Epithelial cell of proximal tubule (primary cell): ENCODE measurements around the gene FADS3. TPM values are rescaled to one million over a fixed set of nuclear protein-coding genes. Genes with fewer than 3 reads are reported as not detected.

Source experiments
- DNase-seq: peaks from one replicate; pipeline ENCODE4 v3.0.0-alpha.2; 2011; ENCODE audit warnings: low read depth
- H3K4me3 ChIP-seq: 2 replicates; pipeline ENCODE4 v1.5.1; 2011; ENCODE audit warnings: low read depth, mild to moderate bottlenecking, low read length
- total RNA-seq: library from RNA; depleted of rRNA; stranded (reverse); fragments of >200 nt; gene quantifications from 2 replicates; pipeline ENCODE4 v1.2.3, GENCODE V29; 2015
- TF ChIP-seq, protein P1 (sequence below): conservative IDR thresholded peaks from 2 replicates; pipeline ENCODE4 v1.5.1; 2012; ENCODE audit warnings: low read depth, mild to moderate bottlenecking, low read length

Gene FADS3
- total RNA-seq, 1 donor from 2014 or later: 48.0 TPM

DNA sequence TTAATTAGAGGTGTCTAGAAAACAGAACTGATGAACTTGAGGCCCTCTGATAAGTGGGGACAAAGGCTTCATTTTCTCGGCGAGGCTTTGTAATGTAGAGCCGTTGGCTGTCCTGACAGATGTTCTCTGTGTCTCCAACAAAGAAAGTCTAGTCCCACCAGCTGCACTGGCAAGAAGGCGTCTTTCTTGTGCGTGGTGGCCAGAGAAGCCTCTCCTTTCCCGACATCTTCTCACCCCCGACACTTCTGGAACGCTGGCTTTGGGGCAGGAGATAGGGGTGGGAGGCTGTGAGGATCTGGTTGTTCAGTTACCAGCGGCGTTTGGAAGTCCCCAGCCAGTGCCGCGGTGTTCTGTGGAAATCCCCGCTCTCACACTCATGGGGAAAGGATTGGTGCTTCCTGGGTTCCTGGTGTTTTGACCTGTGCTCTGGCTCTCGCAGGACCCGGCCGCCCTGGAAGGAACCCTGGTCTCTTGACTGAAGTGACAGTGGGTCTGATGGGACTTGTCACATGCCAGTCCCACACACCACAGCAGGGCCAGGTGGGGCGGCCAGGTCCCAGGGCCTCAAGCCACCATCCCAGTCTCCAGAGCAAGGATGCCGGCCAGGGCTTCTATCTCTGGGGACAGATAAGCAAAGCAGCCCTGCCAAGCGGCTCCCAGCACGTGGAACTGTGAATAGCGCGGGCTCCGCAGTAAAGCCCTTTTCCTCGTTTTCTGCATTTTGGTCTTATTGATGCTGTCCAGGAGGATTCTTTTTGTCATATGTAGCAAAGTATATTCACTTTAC is 40.0 kb downstream of the FADS3 start:
- TF ChIP-seq, protein P1, sequence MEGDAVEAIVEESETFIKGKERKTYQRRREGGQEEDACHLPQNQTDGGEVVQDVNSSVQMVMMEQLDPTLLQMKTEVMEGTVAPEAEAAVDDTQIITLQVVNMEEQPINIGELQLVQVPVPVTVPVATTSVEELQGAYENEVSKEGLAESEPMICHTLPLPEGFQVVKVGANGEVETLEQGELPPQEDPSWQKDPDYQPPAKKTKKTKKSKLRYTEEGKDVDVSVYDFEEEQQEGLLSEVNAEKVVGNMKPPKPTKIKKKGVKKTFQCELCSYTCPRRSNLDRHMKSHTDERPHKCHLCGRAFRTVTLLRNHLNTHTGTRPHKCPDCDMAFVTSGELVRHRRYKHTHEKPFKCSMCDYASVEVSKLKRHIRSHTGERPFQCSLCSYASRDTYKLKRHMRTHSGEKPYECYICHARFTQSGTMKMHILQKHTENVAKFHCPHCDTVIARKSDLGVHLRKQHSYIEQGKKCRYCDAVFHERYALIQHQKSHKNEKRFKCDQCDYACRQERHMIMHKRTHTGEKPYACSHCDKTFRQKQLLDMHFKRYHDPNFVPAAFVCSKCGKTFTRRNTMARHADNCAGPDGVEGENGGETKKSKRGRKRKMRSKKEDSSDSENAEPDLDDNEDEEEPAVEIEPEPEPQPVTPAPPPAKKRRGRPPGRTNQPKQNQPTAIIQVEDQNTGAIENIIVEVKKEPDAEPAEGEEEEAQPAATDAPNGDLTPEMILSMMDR: no peak
- no peak for DNase-seq
- H3K4me3 ChIP-seq: no peak overlapping the region

DNA sequence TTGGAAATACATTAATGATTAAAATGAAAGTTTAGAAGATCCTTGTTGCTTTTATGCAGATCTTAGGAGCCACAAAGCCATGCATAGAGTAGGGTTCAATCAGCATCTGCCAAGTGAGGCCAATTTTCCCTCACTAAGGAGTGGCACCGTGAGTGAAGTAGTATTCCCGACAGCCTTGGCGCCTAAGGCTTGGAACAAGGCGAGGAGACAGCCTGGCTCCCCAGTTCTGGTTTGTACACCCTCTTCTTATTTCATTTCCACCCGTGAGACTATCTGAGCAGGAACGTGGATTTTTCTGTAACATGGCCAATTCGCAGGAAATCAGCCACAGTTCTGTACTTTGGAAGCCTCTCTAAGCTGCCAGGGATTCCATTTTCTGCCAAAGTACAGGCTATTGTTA is 40.7 kb downstream of the FADS3 start:
- TF ChIP-seq, protein P1: no peak
- no peak for DNase-seq
- no peak overlapping the region for H3K4me3 ChIP-seq

DNA sequence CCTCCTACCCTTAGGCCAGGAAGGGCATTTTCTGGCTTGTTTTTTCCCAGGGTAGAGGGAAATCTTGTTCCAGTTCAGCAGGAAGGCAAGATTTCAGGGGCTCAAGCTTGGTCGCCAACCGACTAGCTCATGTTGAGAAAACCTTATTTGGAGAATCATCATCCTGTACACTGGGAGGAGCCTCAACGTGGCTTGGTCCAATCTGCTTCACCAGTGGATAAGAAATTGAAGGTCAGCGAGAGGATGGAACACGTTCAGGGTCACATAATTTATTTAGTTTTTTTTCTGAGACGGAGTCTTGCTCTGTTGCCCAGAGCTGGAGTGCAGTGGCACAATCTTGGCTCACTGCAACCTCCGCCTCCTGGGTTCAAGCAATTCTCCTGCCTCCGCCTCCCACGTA is 42.7 kb downstream of the FADS3 start:
- TF ChIP-seq, protein P1: no peak
- no peak for DNase-seq
- H3K4me3 ChIP-seq: no peak overlapping the region

DNA sequence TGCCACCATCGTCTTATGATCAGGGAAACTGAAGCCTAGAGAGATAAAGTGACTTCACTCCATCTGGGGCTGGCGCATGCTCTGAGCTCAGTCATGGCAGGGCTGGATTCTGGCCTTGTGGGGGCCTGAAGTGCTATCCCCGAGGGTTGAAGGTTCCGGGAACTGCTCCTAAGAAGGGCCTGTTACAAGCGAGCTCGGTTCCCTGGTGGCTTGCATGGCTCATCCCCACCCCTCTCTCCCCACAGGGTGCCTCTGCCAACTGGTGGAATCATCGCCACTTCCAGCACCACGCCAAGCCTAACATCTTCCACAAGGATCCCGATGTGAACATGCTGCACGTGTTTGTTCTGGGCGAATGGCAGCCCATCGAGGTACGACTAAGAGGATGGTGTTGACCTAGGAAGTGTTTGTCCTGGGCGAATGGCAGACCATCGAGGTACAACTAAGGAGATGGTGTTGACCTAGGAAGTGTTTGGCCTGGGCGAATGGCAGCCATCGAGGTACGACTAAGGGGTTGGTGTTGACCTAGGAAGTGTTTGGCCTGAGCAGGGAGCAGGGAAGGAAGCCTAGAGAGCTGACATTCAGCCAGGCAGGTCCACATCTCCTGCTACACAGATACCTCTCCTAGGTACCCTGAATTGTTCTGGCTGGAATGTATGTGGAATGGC is 43.3 kb downstream of the FADS3 start:
- no peak overlapping the region for H3K4me3 ChIP-seq
- DNase-seq: no peak
- TF ChIP-seq, protein P1: no peak

DNA sequence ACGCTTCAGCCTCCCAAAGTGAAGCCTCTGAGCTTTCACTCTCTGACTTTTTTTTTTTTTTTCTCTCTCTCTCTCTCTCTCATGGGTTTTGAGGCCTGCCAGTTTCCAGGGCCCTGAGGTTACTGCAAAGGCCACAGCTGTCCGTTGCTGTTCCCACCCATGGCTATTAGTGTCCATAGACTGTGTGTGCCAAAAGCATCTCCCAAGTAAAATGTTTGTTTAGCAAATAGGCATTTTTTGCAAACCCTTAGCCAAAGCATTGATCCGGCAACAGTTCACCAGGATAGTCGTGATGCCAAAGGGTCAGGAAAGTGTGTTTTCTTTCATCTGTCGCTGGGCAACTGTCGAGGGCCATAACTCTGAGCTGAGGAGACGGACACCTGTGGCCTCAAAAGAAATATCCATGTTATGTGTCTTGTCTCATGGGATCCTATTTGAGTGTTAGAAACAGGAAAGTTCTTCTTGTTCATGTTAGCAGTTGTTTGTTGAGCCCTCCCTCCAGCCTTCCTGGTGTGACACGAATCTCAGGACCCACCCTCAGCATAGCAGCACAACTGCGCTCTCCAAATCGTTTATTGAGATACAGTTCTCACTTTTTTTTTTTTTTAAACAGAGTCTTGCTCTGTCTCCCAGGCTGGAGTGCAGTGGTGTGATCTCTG is 44.9 kb downstream of the FADS3 start:
- TF ChIP-seq, protein P1: no peak
- H3K4me3 ChIP-seq: no peak overlapping the region
- no peak for DNase-seq

DNA sequence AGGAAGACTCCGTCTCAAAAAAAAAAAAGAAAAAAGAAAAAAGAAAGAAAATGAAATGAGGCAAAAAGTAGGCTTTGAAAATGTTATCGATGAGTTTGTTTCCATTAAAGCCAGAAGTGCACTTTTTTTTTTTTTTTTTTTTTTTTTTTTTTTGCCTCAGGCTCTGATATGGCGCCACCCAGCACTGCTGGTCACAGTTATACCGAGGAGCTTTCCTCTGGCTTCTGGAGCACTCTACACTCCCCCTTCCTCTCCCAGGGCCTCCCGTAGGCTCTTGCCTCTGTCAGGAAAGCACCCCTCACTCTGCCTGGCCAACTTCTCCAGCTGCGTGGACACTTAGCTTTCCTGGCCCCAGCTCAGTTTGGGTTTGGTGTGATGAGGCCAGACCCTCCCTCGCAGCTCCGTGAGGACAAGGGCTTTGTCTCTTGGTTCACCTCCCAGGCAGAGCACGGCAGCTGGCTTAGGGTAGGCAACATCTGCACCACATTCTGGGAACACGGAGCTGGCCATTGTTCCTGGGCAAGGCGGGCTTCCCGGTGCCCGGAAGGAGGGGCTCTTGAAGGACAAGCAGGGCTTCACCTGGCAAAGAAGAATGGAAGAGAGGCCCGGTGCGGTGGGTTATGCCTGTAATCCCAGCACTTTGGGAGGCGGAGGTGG is 46.3 kb downstream of the FADS3 start:
- DNase-seq: no peak
- TF ChIP-seq, protein P1: no peak
- no peak overlapping the region for H3K4me3 ChIP-seq
